Measurements from ENCODE around the gene SLC35F4.

- TF ChIP-seq POLR2A (IDR thresholded peaks at IDR 0.05): no peak
- peak in 3 of 6 experiments; percentile 44 to 59 (median 57) for TF ChIP-seq CTCF (IDR thresholded peaks at IDR 0.05)
These were observed 173.2 kb downstream of the SLC35F4 start for GRCh38 chr14:57692671-57693070.

Measured in thyroid gland (tissue), 4 donors.